SJCRH30 (cell line): ENCODE data around the gene DACT2. TPM values are rescaled to one million over a fixed set of nuclear protein-coding genes. Genes with fewer than 3 reads are reported as not detected.

Experiments used
- DNase-seq, 2 experiments: peaks; one replicate each; pipeline ENCODE4 v3.0.0-alpha.2; 2015 to 2020
- H3K27ac ChIP-seq: fragments of 250-450 bp; sonication (Bioruptor Pico); 2 replicates; pipeline ENCODE4 v1.5.1; 2020; ENCODE audit warnings: mild to moderate bottlenecking, moderate library complexity
- H3K27me3 ChIP-seq: fragments of 250-450 bp; sonication (Bioruptor Pico); 2 replicates; pipeline ENCODE4 v1.5.1; 2020; ENCODE audit warnings: mild to moderate bottlenecking, moderate library complexity
- H3K36me3 ChIP-seq: fragments of 250-450 bp; sonication (Bioruptor Pico); 2 replicates; pipeline ENCODE4 v1.5.1; 2020; ENCODE audit warnings: mild to moderate bottlenecking, moderate library complexity
- H3K4me1 ChIP-seq: fragments of 250-450 bp; sonication (Bioruptor Pico); 2 replicates; pipeline ENCODE4 v1.5.1; 2020; ENCODE audit warnings: mild to moderate bottlenecking, moderate library complexity
- H3K4me3 ChIP-seq: fragments of 250-450 bp; sonication (Bioruptor Pico); 2 replicates; pipeline ENCODE4 v1.5.1; 2020; ENCODE audit warnings: mild to moderate bottlenecking, moderate library complexity
- H3K9me3 ChIP-seq: fragments of 250-450 bp; sonication (Bioruptor Pico); replicated peaks from 2 replicates; pipeline ENCODE4 v1.5.1; 2020; ENCODE audit warnings: mild to moderate bottlenecking, moderate library complexity
- total RNA-seq: library from RNA; depleted of rRNA; stranded (reverse); fragments of >200 nt; shearing (Covaris generic); gene quantifications from 2 replicates; pipeline ENCODE4 v1.2.3, GENCODE V29; 2014

The DACT2 gene
- total RNA-seq, 1 experiment from 2014 or later, result not detected

DNA sequence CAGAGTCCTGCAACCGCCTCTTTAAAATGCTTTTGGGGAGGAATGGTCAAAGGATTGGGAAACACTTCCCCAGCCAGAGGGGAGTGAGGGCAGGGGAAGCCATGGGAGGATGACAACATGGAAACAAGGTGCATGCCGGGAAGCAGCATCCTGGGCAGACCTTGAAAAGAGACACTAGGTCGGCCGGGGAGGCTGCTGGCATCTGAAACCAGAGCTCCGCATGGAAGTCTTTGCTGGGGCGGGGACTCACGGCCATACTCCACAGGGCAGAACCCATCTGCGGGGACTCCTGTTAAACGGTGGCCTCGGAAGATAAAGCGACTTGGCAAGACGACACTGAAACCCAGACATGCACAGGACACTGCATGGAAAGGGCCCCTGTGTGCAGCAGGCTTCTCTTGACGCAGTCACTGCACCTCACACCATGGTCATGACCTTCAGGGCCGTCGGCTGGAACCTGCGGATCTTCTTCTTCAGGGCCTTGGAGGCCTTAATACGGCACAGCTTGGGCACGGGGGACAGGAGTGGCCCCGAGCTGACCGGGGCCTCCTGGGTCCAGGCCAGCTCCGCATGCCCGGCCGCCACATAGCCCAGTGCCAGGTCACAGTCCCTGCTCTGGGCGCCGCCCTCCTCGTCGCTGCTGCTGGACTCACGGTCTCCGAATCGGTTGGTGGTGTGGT is 12.4 kb downstream of the DACT2 start:
- Histone ChIP-seq H3K4me1 (no peaks in the 10 kb centered on the region), H3K9me3 (no peaks in the 10 kb centered on the region), H3K27me3 (peaks cover 15% of the 10 kb centered on the region; the same call in 1 of the 2 replicates), H3K27ac (no peak overlapping the region), H3K4me3 (no peak overlapping the region), H3K36me3 (no peaks in the 10 kb centered on the region)
- no peak for DNase-seq

DNA sequence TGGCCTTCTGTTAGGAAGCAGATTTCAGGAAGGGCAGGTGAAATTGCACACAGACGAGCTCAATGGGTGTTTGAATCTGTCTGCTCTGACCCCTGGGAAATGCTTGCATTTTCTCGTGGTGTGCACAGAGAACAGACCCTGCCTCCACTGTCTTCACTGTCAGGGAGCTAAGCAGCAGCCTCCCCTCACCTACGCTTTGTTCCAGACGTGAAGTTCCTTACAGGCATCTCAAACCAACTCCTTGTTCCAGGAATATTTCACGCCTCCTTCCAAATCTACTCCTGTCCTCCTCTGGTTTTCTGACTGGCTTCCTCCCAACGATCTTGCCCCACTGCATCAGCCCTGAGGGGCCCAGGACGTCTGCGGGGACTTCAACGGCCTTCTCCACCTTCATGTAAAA is 13.7 kb downstream of the DACT2 start:
- no peaks in the 10 kb centered on the region for H3K9me3 ChIP-seq
- no peak for DNase-seq
- no peaks in the 10 kb centered on the region for H3K4me1 ChIP-seq

DNA sequence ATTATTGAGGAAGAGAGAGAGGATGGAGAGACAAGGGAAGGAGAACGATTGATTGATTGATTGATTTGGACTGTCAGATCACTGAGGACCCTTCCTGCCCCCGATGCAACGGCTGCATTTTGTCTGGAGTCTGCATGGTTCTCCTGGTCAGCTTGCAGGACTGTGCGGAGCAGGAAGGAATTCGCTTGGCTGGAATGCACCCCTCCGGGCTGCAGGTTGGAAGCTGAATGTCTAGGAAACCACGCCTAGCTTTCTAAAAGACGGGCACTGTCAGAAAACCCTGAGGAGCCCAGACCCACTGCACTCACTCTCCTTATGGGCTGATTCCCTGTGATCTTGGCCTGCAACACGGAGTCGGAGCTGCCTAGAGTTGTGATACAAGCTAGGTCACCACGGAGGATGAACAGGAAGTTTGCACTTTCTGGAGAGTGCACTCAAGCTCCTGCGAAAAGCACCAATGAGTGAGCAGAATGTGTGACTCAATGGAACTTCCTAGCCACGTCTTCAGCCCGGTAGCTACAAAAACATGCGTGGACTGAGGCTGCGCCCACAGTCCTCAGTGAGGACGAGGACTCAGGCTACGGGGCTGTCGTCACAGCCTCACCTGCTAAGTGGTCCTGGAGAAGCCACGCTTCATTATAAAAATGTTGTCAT is 14.4 kb downstream of the DACT2 start:
- Histone ChIP-seq H3K4me1 (no peaks in the 10 kb centered on the region), H3K4me3 (no peak overlapping the region), H3K27me3 (peaks cover 24% of the 10 kb centered on the region; the same call in 1 of the 2 replicates), H3K9me3 (no peaks in the 10 kb centered on the region), H3K36me3 (no peaks in the 10 kb centered on the region), H3K27ac (no peak overlapping the region)
- DNase-seq, result no peak

More for the DNA sequence above, 13.7 kb downstream of the DACT2 start:
- Histone ChIP-seq H3K36me3 (no peaks in the 10 kb centered on the region), H3K27me3 (peaks cover 24% of the 10 kb centered on the region; the same call in 1 of the 2 replicates), H3K27ac (no peak overlapping the region), H3K4me3 (no peak overlapping the region)

DNA sequence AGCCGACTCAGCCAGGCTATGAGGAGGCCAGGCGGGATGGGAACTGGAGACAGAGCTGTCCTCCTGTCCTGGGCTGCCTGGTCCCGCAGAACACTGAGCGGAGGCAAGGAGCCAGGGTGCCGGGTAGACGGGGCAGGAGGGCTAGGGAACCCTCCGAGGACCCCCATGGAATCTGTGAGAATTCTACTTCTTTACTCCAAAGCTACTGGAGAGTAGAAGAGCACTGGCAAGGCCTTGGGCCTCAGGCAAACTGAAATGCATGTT is 14.9 kb downstream of the DACT2 start:
- Histone ChIP-seq H3K27me3 (peaks cover 24% of the 10 kb centered on the region; the same call in 1 of the 2 replicates), H3K27ac (no peak overlapping the region), H3K4me1 (no peaks in the 10 kb centered on the region), H3K4me3 (no peak overlapping the region), H3K36me3 (no peaks in the 10 kb centered on the region), H3K9me3 (no peaks in the 10 kb centered on the region)
- DNase-seq, result no peak

DNA sequence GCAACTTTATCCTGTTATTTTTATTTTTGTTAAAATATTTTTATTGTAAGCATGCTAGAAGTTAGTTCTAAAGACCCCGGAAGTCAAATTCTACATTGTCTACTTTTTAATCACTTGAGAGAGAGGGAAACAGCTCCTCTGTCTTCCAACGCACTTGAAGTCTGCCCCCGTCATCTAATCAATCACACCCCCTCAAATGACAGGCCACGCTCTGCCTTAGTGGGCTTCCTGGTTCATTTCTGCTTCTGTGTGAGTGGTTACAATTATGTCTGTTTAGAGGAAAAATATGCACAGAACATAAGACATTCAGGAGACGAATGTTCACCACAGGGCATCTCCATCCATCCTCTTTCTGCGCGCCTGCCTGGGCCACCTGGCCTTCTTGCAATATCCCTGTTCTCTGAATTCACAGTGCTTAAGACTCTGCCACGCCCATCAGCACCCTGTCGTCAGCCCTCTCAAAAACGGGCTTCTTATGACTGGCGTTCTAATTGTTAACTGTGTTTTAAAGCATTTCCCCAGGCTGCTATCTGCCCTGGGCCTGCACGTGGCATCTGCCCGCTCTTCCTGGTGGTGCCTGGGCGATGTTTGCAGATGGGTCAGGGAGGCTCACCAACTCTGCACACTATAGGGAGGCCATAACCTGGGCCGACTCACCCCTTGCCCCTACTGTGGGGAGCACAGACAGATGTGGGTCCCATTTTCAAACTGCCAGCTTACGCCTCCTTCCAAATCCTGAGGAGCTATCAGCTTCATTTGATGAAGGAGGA is 15.4 kb downstream of the DACT2 start:
- Histone ChIP-seq H3K27me3 (peaks cover 24% of the 10 kb centered on the region; the same call in 1 of the 2 replicates), H3K4me1 (no peaks in the 10 kb centered on the region), H3K36me3 (no peaks in the 10 kb centered on the region), H3K9me3 (no peaks in the 10 kb centered on the region), H3K4me3 (no peak overlapping the region), H3K27ac (no peak overlapping the region)
- no peak for DNase-seq

DNA sequence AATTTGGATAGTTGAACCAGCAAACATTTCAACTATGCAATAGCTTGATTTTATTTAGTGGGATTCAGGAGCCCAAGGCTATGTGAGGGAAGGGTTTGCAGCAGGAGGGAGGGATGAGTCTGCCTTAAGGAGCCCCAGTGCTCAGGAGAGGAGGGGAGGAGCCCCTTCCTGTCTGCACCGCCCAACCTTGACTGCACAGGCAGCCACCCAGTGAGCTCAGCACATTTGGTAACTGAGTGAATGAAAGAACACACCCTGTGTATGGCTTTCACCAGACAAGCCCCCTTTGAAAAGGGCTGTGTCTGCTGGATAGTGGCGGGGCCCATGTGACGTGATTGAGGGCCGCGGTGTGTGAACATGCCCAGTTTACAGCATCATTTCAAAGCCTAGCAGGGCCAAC is 17.0 kb downstream of the DACT2 start:
- Histone ChIP-seq H3K36me3 (no peaks in the 10 kb centered on the region), H3K4me1 (no peaks in the 10 kb centered on the region), H3K4me3 (no peak overlapping the region), H3K27me3 (peaks cover 30% of the 10 kb centered on the region), H3K9me3 (no peaks in the 10 kb centered on the region), H3K27ac (no peak overlapping the region)
- no peak for DNase-seq

DNA sequence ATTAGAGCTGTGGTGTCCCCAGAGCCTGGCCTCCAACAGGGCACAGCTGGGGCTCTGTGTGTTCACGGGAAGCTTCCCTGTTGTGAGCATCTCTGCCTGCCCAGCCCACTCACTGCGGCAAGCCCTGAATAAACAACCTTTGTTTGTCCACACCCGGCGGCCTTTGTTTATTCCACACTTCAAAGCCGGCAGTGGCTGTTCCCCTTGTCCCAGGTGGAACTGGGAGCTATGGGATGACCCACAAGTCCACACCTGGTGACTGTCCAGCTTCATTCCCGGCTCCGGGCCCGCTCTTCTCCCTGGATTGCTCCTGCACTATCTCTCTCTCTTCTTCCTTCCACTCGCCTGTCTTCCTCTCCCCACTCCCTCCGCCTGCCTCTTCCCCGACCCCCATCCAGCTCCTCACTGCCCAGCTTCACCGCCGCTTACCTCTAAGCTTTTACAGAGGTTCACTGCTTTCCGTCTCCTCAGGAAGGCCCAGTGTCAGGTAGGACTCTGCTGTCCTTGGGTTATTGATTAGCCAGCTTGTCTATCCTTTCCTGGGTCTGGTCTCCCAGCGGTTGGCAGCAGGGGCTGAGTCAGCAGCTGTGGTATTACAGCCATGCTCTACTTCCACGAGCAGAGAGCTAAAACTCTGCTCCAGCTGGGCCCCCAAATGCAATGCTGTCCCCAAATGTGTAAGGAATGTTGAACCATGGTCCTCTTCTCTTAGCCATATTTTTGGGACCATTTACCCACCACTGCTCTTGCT is 17.8 kb downstream of the DACT2 start:
- Histone ChIP-seq H3K4me3 (no peak overlapping the region), H3K27me3 (peaks cover 32% of the 10 kb centered on the region), H3K27ac (no peak overlapping the region), H3K4me1 (no peaks in the 10 kb centered on the region), H3K9me3 (no peaks in the 10 kb centered on the region), H3K36me3 (no peaks in the 10 kb centered on the region)
- no peak for DNase-seq

DNA sequence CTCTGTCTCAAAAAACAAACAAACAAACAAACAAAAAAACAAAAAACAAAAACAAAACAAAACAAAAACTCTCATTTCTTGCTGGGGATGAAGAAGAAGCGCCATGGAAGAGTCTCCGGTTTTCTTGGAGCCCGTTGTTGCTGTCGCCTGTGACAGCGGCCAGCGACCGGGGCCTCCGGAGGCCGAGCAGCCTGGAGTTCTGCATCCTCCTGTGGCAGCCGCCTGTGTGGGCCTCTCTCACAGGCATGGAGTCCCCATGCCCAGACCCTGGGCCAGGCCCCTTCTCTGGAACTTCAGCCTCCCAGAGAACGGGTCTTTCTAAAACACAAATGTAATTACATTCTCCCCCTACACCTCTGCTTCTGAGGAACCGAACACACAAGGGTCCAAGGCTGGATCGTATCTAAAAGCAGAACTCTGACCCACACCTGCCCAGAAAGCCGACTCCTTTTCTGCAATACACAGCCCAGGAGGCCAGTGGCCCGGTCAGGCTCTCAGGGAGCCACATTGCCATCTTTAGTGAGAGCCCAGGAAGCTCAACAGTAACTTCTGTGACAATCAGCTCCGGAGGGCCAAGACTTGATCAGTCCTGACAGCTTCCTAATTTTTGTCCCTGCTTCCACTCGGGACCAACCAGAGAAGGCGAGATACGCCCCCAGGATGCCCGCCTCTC is 18.5 kb downstream of the DACT2 start:
- H3K9me3 ChIP-seq, result no peaks in the 10 kb centered on the region
- H3K4me1 ChIP-seq, result no peaks in the 10 kb centered on the region
- no peak overlapping the region for H3K27ac ChIP-seq
- no peak for DNase-seq
- no peak overlapping the region for H3K4me3 ChIP-seq
- H3K27me3 ChIP-seq, result peaks cover 32% of the 10 kb centered on the region
- H3K36me3 ChIP-seq, result no peaks in the 10 kb centered on the region

DNA sequence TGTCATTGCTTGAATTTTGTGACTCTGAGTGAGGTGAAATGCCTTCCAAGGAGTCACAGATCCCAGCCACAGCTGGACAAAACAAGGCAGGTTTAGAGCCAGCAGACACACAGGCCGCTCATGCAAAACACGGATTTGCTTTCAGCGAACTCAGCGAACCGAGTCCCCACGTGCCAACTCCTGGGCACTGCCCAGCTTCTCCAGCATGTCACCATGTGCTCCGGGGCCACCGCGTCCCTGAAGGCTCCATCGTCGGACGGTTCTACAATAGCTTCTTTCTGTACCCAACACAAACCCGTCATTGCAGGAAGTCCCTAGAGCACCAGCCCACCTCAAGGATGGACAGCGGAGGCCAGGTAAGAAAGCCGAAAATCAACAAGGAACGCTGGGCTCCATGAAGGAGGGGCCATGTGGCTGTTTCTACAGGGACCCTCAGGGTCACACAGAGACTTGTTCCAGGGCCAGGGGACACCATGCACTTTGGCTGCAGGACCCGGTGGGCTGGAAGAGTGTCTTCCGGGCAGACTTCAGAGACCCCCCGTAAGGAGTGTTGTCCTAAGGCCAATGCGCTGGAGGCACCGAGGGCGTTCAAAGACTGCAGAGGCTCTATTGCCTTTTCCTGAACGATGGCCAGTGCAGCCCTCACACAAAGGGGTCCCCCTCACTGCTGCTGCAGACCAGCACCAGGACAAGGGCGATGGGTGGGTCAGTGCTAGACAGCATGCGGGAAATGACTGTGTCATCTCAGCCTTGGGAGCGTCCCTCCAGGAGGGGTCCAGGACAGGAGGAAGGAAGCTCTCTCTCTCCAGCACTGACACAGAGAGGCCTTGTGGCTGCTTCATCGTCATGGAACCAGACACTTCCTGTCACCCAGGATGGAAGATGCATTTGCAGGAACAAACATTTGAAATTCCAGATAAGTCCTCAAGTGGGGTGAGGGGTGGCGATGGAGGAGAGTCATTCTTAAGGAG is 19.8 kb downstream of the DACT2 start:
- no peak for DNase-seq
- Histone ChIP-seq H3K4me3 (no peak overlapping the region), H3K27ac (no peak overlapping the region), H3K27me3 (peaks cover 27% of the 10 kb centered on the region), H3K4me1 (no peaks in the 10 kb centered on the region), H3K9me3 (no peaks in the 10 kb centered on the region), H3K36me3 (no peaks in the 10 kb centered on the region)

DNA sequence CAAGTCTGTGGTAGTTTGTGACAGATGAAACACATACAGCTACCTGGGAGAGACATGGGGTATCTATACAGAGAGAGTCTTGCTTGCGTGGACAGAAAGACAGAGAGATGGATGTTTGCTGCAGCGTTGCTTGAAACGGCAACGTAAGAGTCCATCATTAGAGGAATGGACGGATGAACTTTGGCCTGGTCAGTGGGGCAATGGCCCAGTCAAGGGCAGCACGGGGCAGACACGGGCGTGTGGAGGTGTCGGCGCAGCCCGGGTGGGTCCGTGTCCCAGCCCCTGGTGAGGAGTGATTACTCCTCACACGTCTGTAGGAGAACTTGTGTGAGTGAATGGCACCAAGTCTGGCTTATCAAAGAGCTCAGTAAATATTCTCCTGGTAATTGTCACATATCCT is 21.9 kb downstream of the DACT2 start:
- no peak for DNase-seq
- Histone ChIP-seq H3K27ac (no peak overlapping the region), H3K27me3 (peaks cover 28% of the 10 kb centered on the region), H3K36me3 (no peaks in the 10 kb centered on the region), H3K4me1 (no peaks in the 10 kb centered on the region), H3K9me3 (no peaks in the 10 kb centered on the region), H3K4me3 (no peak overlapping the region)

DNA sequence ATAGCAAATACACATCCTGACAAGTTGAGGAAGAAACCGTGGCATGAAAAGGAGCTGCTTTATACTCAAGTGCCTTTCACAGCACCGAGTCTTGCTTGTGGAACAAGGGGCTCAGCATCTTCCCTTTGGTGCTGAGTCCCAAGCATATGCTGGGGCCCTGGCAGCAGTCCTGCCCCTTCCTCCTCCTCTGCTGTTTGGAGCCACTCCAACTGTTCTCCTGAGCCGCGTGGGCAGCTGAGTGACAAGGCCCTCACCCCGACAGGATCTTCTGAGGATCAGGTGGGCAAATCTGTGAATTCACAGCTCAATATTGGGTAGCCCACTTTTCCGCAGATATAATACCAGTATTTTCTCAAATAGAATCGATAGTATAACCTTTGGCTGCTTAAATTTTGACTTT is 24.7 kb downstream of the DACT2 start:
- Histone ChIP-seq H3K9me3 (no peaks in the 10 kb centered on the region), H3K36me3 (no peaks in the 10 kb centered on the region), H3K4me3 (no peak overlapping the region), H3K27ac (no peak overlapping the region), H3K27me3 (peaks cover 21% of the 10 kb centered on the region), H3K4me1 (no peaks in the 10 kb centered on the region)
- no peak for DNase-seq

DNA sequence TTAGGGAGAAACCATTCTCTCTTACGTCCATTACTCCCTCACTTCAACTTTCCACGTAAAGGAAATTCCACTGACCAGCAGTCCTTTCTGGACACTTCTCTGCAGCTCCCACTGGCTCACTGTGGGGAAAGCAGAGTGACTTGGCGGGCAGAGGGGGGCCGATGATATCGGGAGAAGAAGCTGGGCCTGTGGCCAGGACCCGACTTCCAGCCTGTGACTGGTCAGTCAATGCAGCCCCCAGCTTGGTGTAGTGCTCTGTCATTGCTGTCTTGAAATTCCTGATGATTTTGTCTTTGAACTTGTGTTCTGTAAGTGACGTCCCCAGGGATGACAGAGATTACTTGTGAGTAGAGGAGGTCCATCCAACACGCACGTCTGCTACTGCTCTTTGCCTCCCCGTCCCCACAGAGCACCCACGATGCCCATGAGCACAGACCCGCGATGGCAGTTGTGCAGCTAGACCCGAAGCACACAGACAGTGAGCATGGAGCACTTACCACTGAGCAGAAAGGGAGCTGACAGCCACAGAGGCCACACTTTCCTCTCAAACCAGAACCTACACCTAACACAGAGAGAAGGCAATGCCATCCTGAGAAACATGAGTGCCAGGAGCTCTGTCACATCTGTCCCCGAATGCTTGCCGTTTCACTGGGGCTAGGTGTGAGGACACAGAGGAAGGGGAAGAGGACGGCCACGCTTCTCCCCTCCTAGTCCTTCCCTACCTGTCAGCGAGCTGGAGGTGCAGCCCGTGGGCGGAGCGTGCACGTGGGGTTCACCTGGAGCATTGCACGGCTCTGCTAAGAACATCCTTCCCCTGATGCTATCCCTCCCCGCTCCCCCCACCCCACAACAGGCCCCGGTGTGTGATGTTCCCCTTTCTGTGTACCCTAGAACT is 25.7 kb downstream of the DACT2 start:
- no peak for DNase-seq
- H3K36me3 ChIP-seq, result no peaks in the 10 kb centered on the region
- H3K4me1 ChIP-seq, result no peaks in the 10 kb centered on the region
- H3K4me3 ChIP-seq, result no peak overlapping the region
- peaks cover 21% of the 10 kb centered on the region for H3K27me3 ChIP-seq
- H3K27ac ChIP-seq, result no peak overlapping the region
- no peaks in the 10 kb centered on the region for H3K9me3 ChIP-seq

DNA sequence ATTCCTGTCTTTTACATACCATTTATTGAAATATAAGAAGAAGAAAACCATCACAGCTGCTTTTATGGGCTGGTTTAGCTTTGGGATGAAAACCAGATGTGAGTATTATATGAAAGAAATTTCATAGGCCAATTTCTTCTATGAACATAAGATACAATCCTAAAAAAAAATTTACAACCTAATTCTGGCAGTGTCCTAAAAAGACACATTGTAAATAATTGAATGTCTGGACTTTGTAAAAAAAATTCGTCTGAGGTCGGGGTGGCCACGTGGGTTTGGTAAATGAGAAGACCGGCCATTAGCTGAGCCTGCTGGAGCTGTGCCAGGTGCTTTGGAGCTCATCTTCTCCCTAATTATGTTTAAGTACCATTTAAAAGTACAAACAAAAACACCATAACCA is 26.8 kb downstream of the DACT2 start:
- no peaks in the 10 kb centered on the region for H3K36me3 ChIP-seq
- no peak for DNase-seq
- no peaks in the 10 kb centered on the region for H3K9me3 ChIP-seq
- no peak overlapping the region for H3K27ac ChIP-seq
- no peaks in the 10 kb centered on the region for H3K4me1 ChIP-seq
- H3K27me3 ChIP-seq, result peaks cover 17% of the 10 kb centered on the region
- H3K4me3 ChIP-seq, result no peak overlapping the region
